GM04503 (cell line): ENCODE measurements around the gene FAM171A1.
A peak's percentile ranks its signal among the peaks of the same experiment; 100 is the strongest.

Source experiments
- DNase-seq: peaks from one replicate; pipeline ENCODE4 v3.0.0-alpha.2; 2012; ENCODE audit warnings: low read depth

FAM171A1 gene

GRCh38 chr10:15242261-15242840, 128.7 kb downstream of the FAM171A1 start:
- no peak for DNase-seq

GRCh38 chr10:15241306-15241705, 129.8 kb downstream of the FAM171A1 start:
- no peak for DNase-seq

GRCh38 chr10:15238555-15239335, 132.3 kb downstream of the FAM171A1 start:
- no peak for DNase-seq

GRCh38 chr10:15237351-15237750, 133.7 kb downstream of the FAM171A1 start:
- peak; percentile 60 for DNase-seq

- no peak for DNase-seq
These were observed 134.7 kb downstream of the FAM171A1 start for GRCh38 chr10:15236340-15236739.

- no peak for DNase-seq
These were observed 138.8 kb downstream of the FAM171A1 start for GRCh38 chr10:15232279-15232678.

- DNase-seq, result no peak
These were observed 139.7 kb downstream of the FAM171A1 start for GRCh38 chr10:15231426-15231825.

GRCh38 chr10:15230257-15230656, 140.8 kb downstream of the FAM171A1 start:
- DNase-seq, result no peak

- no peak for DNase-seq
These were observed 141.8 kb downstream of the FAM171A1 start for GRCh38 chr10:15229268-15229667.

- no peak for DNase-seq
These were observed 142.7 kb downstream of the FAM171A1 start for GRCh38 chr10:15228426-15228825.

- peak; percentile 42 for DNase-seq
These were observed 143.3 kb downstream of the FAM171A1 start for GRCh38 chr10:15227611-15228372.

GRCh38 chr10:15225511-15225910, 145.6 kb downstream of the FAM171A1 start:
- no peak for DNase-seq

- no peak for DNase-seq
These were observed 146.1 kb downstream of the FAM171A1 start for GRCh38 chr10:15224948-15225347.

GRCh38 chr10:15223174-15223573, 147.9 kb downstream of the FAM171A1 start:
- DNase-seq, result no peak

- no peak for DNase-seq
These were observed 148.6 kb downstream of the FAM171A1 start for GRCh38 chr10:15222511-15222910.

- DNase-seq, result no peak
These were observed 150.6 kb downstream of the FAM171A1 start for GRCh38 chr10:15220445-15220844.

- no peak for DNase-seq
These were observed 154.4 kb downstream of the FAM171A1 start for GRCh38 chr10:15216700-15217099.

- no peak for DNase-seq
These were observed 156.9 kb downstream of the FAM171A1 start for GRCh38 chr10:15214237-15214636.

GRCh38 chr10:15213461-15213861, 157.6 kb downstream of the FAM171A1 start:
- no peak for DNase-seq

- peak; percentile 81 for DNase-seq
These were observed 159.6 kb downstream of the FAM171A1 start for GRCh38 chr10:15211464-15211979.

- DNase-seq, result no peak
These were observed 160.6 kb downstream of the FAM171A1 start for GRCh38 chr10:15210521-15210920.

GRCh38 chr10:15209827-15210509, 161.1 kb downstream of the FAM171A1 start:
- DNase-seq, result no peak
